Measurements from ENCODE around the gene PATL2. TPM values are rescaled to one million over a fixed set of nuclear protein-coding genes. Genes with fewer than 3 reads are reported as not detected.
"Not testable (repeated sequence)": the region's sequence is repeated elsewhere in the genome, so short reads cannot be mapped to it uniquely, and the experiment has no call there.

Gene PATL2
- total RNA-seq, 1 donor from 2014 or later = 2.6 TPM

GRCh38 chr15:44695294-44695693 lies 15.8 kb downstream of the PATL2 start:
- no peaks in the 10 kb centered on the region for H3K36me3 ChIP-seq (ENCODE audit: control insufficient read depth in 3 of 3, insufficient read depth in 3 of 3, low read length in 3 of 3)
- no peak overlapping the region for H3K9ac ChIP-seq (ENCODE audit: low read depth in 1 of 3, low read length in 3 of 3)
- H3K9me3 ChIP-seq (ENCODE audit: control insufficient read depth in 3 of 3, low read length in 3 of 3) = no peaks in the 10 kb centered on the region
- no peaks in the 10 kb centered on the region for H3K27me3 ChIP-seq (ENCODE audit: control insufficient read depth in 3 of 3, insufficient read depth in 3 of 3, low read length in 3 of 3)
- H3K27ac ChIP-seq (ENCODE audit: low read depth, low read length) = no peak overlapping the region
- H3K4me3 ChIP-seq (ENCODE audit: low read length in 3 of 3) = no peak overlapping the region
- H3K4me1 ChIP-seq (ENCODE audit: control insufficient read depth in 3 of 3, insufficient read depth in 3 of 3, low read length in 3 of 3) = no peaks in the 10 kb centered on the region

- Histone ChIP-seq H3K9me3 (ENCODE audit: control insufficient read depth in 3 of 3, low read length in 3 of 3) (no peaks in the 10 kb centered on the region), H3K27me3 (ENCODE audit: control insufficient read depth in 3 of 3, insufficient read depth in 3 of 3, low read length in 3 of 3) (no peaks in the 10 kb centered on the region), H3K36me3 (ENCODE audit: control insufficient read depth in 3 of 3, insufficient read depth in 3 of 3, low read length in 3 of 3) (no peaks in the 10 kb centered on the region), H3K9ac (ENCODE audit: low read depth in 1 of 3, low read length in 3 of 3) (no peak overlapping the region), H3K4me3 (ENCODE audit: low read length in 3 of 3) (no peak overlapping the region), H3K4me1 (ENCODE audit: control insufficient read depth in 3 of 3, insufficient read depth in 3 of 3, low read length in 3 of 3) (no peaks in the 10 kb centered on the region), H3K27ac (ENCODE audit: low read depth, low read length) (no peak overlapping the region)
Measured at GRCh38 chr15:44694416-44694815, 16.7 kb downstream of the PATL2 start.

DNA sequence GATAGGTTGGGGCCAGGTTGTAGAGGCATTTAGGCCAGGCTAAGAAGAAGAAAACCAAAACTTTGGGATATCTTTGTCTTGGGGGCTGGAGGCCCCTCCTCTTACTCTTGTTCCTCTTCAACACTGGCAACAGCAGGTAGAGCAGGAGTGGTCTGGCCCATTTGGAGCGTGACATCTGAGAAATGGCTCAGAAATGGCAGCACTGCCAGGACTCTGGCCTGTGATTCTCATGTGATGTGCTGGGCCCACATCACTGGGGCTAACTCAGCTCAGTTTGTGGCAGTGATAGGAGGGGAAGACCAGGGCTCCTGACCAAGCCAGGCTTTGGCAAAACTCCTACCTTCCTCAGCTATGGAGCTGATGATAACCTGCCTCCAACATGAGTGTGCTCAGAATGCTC lies 18.5 kb downstream of the PATL2 start:
- Histone ChIP-seq H3K9me3 (ENCODE audit: control insufficient read depth in 3 of 3, low read length in 3 of 3) (no peaks in the 10 kb centered on the region), H3K4me1 (ENCODE audit: control insufficient read depth in 3 of 3, insufficient read depth in 3 of 3, low read length in 3 of 3) (no peaks in the 10 kb centered on the region), H3K36me3 (ENCODE audit: control insufficient read depth in 3 of 3, insufficient read depth in 3 of 3, low read length in 3 of 3) (no peaks in the 10 kb centered on the region), H3K27me3 (ENCODE audit: control insufficient read depth in 3 of 3, insufficient read depth in 3 of 3, low read length in 3 of 3) (no peaks in the 10 kb centered on the region), H3K4me3 (ENCODE audit: low read length in 3 of 3) (no peak overlapping the region), H3K27ac (ENCODE audit: low read depth, low read length) (no peak overlapping the region), H3K9ac (ENCODE audit: low read depth in 1 of 3, low read length in 3 of 3) (no peak overlapping the region)

GRCh38 chr15:44690245-44690644 lies 20.9 kb downstream of the PATL2 start:
- H3K27ac ChIP-seq (ENCODE audit: low read depth, low read length); H3K9ac ChIP-seq (ENCODE audit: low read depth in 1 of 3, low read length in 3 of 3); H3K27me3 ChIP-seq (ENCODE audit: control insufficient read depth in 3 of 3, insufficient read depth in 3 of 3, low read length in 3 of 3); H3K9me3 ChIP-seq (ENCODE audit: control insufficient read depth in 3 of 3, low read length in 3 of 3); H3K4me1 ChIP-seq (ENCODE audit: control insufficient read depth in 3 of 3, insufficient read depth in 3 of 3, low read length in 3 of 3); H3K36me3 ChIP-seq (ENCODE audit: control insufficient read depth in 3 of 3, insufficient read depth in 3 of 3, low read length in 3 of 3); H3K4me3 ChIP-seq (ENCODE audit: low read length in 3 of 3): not testable (repeated sequence)

- H3K27me3 ChIP-seq (ENCODE audit: control insufficient read depth in 3 of 3, insufficient read depth in 3 of 3, low read length in 3 of 3); H3K9ac ChIP-seq (ENCODE audit: low read depth in 1 of 3, low read length in 3 of 3); H3K36me3 ChIP-seq (ENCODE audit: control insufficient read depth in 3 of 3, insufficient read depth in 3 of 3, low read length in 3 of 3); H3K27ac ChIP-seq (ENCODE audit: low read depth, low read length); H3K4me1 ChIP-seq (ENCODE audit: control insufficient read depth in 3 of 3, insufficient read depth in 3 of 3, low read length in 3 of 3); H3K4me3 ChIP-seq (ENCODE audit: low read length in 3 of 3); H3K9me3 ChIP-seq (ENCODE audit: control insufficient read depth in 3 of 3, low read length in 3 of 3): not testable (repeated sequence)
Measured at GRCh38 chr15:44689318-44689717, 21.8 kb downstream of the PATL2 start.

DNA sequence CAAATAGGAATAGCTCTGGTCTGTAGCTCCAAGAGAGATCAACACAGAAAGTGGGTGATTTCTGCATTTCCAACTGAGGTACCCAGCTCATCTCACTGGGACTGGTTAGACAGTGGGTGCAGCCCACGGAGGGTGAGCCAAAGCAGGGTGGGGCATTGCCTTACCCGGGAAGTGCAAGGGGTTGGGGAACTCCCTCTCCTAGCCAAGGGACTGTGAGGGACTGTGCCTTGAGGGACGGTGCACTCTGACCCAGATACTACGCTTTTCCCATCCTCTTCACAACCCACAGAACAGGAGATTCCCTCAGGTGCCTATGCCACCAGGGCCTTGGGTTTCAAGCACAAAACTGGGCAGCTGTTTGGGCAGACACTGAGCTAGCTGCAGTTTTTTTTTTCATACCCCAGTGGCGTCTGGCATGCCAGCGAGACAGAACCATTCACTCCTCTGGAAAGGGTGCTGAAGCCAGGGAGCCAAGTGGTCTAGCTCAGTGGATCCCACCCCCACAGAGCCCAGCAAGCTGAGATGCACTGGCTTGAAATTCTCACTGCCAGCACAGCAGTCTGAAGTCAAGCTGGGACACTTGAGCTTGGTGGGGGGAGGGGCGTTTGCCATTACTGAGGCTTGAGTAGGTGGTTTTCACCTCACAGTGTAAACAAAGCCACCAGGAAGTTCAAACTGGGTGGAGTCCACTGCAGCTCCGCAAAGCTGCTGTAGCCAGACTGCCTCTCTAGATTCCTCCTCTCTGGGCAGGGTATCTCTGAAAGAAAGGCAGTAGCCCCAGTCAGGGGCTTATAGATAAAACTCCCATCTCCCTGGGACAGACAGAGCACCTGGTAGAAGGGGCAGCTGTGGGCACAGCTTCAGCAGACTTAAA lies 28.1 kb downstream of the PATL2 start:
- not testable (repeated sequence) for H3K27me3 ChIP-seq (ENCODE audit: control insufficient read depth in 3 of 3, insufficient read depth in 3 of 3, low read length in 3 of 3); H3K27ac ChIP-seq (ENCODE audit: low read depth, low read length); H3K36me3 ChIP-seq (ENCODE audit: control insufficient read depth in 3 of 3, insufficient read depth in 3 of 3, low read length in 3 of 3); H3K9ac ChIP-seq (ENCODE audit: low read depth in 1 of 3, low read length in 3 of 3); H3K4me1 ChIP-seq (ENCODE audit: control insufficient read depth in 3 of 3, insufficient read depth in 3 of 3, low read length in 3 of 3); H3K9me3 ChIP-seq (ENCODE audit: control insufficient read depth in 3 of 3, low read length in 3 of 3); H3K4me3 ChIP-seq (ENCODE audit: low read length in 3 of 3)

- peaks cover 0 to 4% (median 3%) of the 10 kb centered on the region in 3 donors for H3K27me3 ChIP-seq (ENCODE audit: control insufficient read depth in 3 of 3, insufficient read depth in 3 of 3, low read length in 3 of 3)
- H3K27ac ChIP-seq (ENCODE audit: low read depth, low read length) = no peak overlapping the region
- H3K36me3 ChIP-seq (ENCODE audit: control insufficient read depth in 3 of 3, insufficient read depth in 3 of 3, low read length in 3 of 3) = no peaks in the 10 kb centered on the region
- no peak overlapping the region for H3K9ac ChIP-seq (ENCODE audit: low read depth in 1 of 3, low read length in 3 of 3)
- H3K4me3 ChIP-seq (ENCODE audit: low read length in 3 of 3) = no peak overlapping the region
- peaks cover 0 to 4% (median 3%) of the 10 kb centered on the region in 3 donors for H3K4me1 ChIP-seq (ENCODE audit: control insufficient read depth in 3 of 3, insufficient read depth in 3 of 3, low read length in 3 of 3)
- no peaks in the 10 kb centered on the region for H3K9me3 ChIP-seq (ENCODE audit: control insufficient read depth in 3 of 3, low read length in 3 of 3)
Measured at GRCh38 chr15:44682211-44682610, 28.9 kb downstream of the PATL2 start.

DNA sequence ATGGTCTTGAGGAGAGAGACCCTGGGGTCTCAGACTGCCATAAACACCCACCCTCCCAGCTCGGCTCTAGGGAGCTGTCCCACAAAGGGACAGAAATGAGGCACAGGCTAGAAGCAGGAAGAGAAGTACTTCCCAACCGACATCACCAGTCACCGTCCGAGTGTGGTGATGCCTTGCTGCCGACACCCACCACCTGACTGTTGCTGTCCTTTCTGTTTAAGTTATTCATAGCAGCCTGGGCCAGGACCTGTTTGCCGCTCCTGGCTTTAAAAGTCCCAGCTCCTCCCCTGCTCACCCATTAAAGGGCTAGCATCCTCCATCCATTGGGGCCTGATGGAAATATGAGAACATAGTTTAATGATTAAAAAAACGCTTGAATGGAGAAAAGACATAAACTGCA lies 34.4 kb downstream of the PATL2 start:
- Histone ChIP-seq H3K4me3 (ENCODE audit: low read length in 3 of 3) (no peak overlapping the region), H3K27me3 (ENCODE audit: control insufficient read depth in 3 of 3, insufficient read depth in 3 of 3, low read length in 3 of 3) (peaks cover 0 to 4% (median 3%) of the 10 kb centered on the region in 3 donors), H3K9ac (ENCODE audit: low read depth in 1 of 3, low read length in 3 of 3) (no peak overlapping the region), H3K4me1 (ENCODE audit: control insufficient read depth in 3 of 3, insufficient read depth in 3 of 3, low read length in 3 of 3) (no peaks in the 10 kb centered on the region), H3K36me3 (ENCODE audit: control insufficient read depth in 3 of 3, insufficient read depth in 3 of 3, low read length in 3 of 3) (no peaks in the 10 kb centered on the region), H3K27ac (ENCODE audit: low read depth, low read length) (no peak overlapping the region), H3K9me3 (ENCODE audit: control insufficient read depth in 3 of 3, low read length in 3 of 3) (no peaks in the 10 kb centered on the region)

GRCh38 chr15:44675911-44676310 lies 35.2 kb downstream of the PATL2 start:
- H3K9ac ChIP-seq (ENCODE audit: low read depth in 1 of 3, low read length in 3 of 3) = no peak overlapping the region
- H3K36me3 ChIP-seq (ENCODE audit: control insufficient read depth in 3 of 3, insufficient read depth in 3 of 3, low read length in 3 of 3) = no peaks in the 10 kb centered on the region
- no peaks in the 10 kb centered on the region for H3K4me1 ChIP-seq (ENCODE audit: control insufficient read depth in 3 of 3, insufficient read depth in 3 of 3, low read length in 3 of 3)
- no peak overlapping the region for H3K27ac ChIP-seq (ENCODE audit: low read depth, low read length)
- H3K9me3 ChIP-seq (ENCODE audit: control insufficient read depth in 3 of 3, low read length in 3 of 3) = no peaks in the 10 kb centered on the region
- peaks cover 0 to 3% (median 0%) of the 10 kb centered on the region in 3 donors for H3K27me3 ChIP-seq (ENCODE audit: control insufficient read depth in 3 of 3, insufficient read depth in 3 of 3, low read length in 3 of 3)
- H3K4me3 ChIP-seq (ENCODE audit: low read length in 3 of 3) = no peak overlapping the region

DNA sequence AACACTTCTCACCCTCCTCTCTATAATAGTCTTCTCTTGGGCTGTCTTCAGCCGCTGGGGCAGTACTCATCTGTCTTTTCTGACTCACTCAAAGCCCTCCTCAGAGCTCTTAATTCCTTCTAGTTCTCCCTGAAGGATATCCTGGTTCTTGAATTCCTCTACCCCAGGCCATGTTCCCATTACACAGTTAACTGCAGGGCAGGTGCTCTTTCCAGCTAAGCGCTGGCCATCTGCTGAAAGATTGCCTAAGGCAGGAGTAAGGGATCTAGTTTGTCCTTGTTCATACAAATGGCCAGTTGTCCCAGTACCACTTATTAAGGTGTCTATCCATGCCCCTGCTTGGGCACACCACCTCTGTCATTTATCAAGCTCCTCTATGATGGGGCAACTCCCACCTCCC lies 37.5 kb downstream of the PATL2 start:
- Histone ChIP-seq H3K9me3 (ENCODE audit: control insufficient read depth in 3 of 3, low read length in 3 of 3) (no peaks in the 10 kb centered on the region), H3K9ac (ENCODE audit: low read depth in 1 of 3, low read length in 3 of 3) (no peak overlapping the region), H3K27me3 (ENCODE audit: control insufficient read depth in 3 of 3, insufficient read depth in 3 of 3, low read length in 3 of 3) (no peaks in the 10 kb centered on the region), H3K27ac (ENCODE audit: low read depth, low read length) (no peak overlapping the region), H3K4me1 (ENCODE audit: control insufficient read depth in 3 of 3, insufficient read depth in 3 of 3, low read length in 3 of 3) (no peaks in the 10 kb centered on the region), H3K4me3 (ENCODE audit: low read length in 3 of 3) (no peak overlapping the region), H3K36me3 (ENCODE audit: control insufficient read depth in 3 of 3, insufficient read depth in 3 of 3, low read length in 3 of 3) (no peaks in the 10 kb centered on the region)

Measured in skeletal muscle tissue (tissue), 4 donors.